NCI-H82 treated with DMSO at 0.1 percent for 48 hours (cell line): ENCODE data around the gene TUBB2A.
"Not testable (repeated sequence)": the region's sequence is repeated elsewhere in the genome, so short reads cannot be mapped to it uniquely, and the experiment has no call there.

Experiments used
- DNase-seq: peaks from one replicate; lab custom pipeline; 2025; ENCODE audit not compliant: unreplicated experiment; lab: John Stamatoyannopoulos, UW

Gene TUBB2A

GRCh38 chr6:3156184-3157130 lies 887 bp downstream of the TUBB2A start:
- not testable (repeated sequence) for DNase-seq

DNA sequence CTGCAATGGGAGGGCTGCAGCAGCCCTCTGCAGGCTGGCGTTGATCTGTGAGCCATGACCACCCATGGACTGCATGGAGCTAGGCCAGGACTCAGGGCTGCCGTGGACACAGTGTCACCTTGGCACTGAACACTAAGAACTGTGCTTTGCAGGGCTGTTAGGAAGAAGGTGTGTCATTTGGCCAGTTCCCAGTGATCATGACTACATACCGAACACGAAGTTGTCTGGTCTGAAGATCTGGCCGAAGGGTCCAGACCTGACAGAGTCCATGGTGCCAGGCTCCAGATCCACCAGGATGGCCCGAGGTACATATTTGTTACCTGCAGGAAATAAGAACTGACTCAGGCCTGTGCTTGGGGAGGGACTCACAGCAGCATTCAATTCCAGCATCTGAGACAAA lies 1.9 kb downstream of the TUBB2A start:
- not testable (repeated sequence) for DNase-seq

- DNase-seq, result no peak
These were observed 4.7 kb downstream of the TUBB2A start for GRCh38 chr6:3152689-3153088.

DNA sequence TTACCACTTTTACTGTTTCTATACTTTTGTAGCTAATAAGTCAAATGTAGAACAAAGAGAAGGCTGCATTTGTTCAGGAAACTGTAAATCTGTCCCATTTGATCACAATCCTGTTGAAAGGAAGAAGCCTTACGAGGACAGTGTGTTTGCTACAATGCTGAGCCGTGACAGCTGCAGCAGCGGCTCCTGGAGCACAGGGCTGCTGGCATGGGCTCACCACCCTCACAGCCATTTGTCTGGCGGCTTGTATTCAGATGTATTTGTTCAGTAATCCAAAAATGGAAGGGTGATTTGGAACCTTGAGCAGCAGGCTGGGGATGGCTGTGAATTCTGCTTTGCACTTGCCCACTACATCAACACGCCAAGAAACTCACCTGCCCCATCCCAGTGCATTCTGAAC lies 5.7 kb downstream of the TUBB2A start:
- no peak for DNase-seq

- no peak for DNase-seq
These were observed 9.2 kb downstream of the TUBB2A start for GRCh38 chr6:3147914-3148757.

DNA sequence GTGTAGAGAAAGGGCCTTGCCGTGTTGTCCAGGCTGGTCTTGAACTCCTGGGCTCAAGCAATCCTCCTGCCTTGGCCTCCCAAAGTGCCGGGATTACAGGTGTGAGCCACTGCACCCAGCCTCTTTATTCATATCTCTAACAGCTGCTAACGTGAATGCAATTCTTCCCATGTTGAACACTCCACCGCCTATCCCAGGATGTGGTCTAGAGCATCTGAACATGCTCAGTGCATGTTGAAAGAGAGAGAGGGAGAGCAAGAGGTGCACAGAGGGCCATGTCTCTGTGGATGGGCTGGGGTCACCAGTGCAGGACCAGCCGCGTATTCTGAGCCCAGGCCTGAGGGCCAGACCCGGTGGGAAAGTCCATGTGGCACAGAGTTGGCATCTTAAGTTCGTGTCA lies 12.8 kb downstream of the TUBB2A start:
- no peak for DNase-seq

DNA sequence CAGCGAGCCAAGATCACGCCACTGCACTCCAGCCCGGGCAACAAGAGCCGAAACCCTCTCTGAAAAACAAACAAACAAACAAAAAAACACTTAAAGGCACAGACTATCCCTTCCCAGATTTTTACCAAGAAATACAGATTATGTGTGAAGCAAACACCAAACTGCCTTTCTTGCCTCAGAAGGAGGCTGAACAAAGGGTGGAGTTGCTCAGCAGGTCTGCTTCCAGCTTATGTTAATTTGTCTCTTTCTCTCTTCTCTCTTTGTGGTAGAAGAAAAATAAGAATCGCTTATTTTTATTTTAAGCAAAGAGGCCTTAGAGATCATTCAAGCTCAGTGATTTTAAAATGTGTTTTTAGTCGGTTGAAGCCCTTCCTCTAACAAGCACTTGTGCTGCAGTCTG lies 14.2 kb downstream of the TUBB2A start:
- no peak for DNase-seq

- DNase-seq, result no peak
These were observed 14.8 kb downstream of the TUBB2A start for GRCh38 chr6:3142536-3142935.

- no peak for DNase-seq
These were observed 17.1 kb downstream of the TUBB2A start for GRCh38 chr6:3140201-3140600.

DNA sequence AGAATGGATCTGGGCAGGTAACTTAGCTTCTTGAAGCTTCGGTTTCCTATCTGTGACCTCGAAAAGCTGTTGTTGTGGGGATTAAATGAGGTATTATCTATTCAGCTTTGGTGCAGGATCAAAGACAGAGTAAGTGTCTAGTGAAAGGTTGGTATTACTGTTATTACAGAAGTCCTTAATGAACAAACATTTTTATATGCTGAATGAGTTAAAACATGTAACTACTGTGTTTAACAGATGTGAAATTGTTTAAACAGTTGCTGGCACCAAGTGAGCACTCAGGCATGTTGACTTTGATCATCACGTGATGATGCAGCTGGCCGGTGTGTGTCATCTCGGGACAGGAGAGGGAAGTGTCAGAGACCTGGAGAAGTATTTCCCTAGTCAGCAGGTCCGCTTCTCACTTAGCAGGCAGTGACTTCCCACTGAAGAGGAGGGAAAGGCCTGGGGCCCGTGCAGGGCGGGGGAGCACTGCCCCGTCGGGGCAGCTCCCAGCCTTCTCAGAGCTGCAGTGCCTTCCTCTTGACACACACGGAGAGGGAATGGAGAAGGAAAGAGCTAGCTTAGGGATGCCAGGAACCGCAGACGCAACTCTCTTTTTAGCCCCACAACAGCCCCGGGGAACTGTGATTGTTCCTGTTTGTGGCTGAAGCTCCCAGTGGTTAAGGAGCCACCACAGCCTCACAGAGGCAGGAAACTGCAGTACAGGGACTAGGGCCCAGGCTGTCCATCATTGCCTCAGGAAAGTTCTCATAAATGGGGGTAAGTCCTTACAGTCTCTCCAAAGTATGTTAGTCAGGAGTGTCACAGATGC lies 18.0 kb downstream of the TUBB2A start:
- DNase-seq, result no peak

- DNase-seq, result no peak
These were observed 19.0 kb downstream of the TUBB2A start for GRCh38 chr6:3138341-3138740.

GRCh38 chr6:3137873-3138272 lies 19.5 kb downstream of the TUBB2A start:
- DNase-seq, result not testable (repeated sequence)

GRCh38 chr6:3137057-3137777 lies 20.1 kb downstream of the TUBB2A start:
- no peak for DNase-seq

GRCh38 chr6:3136292-3137011 lies 20.9 kb downstream of the TUBB2A start:
- no peak for DNase-seq

- no peak for DNase-seq
These were observed 21.6 kb downstream of the TUBB2A start for GRCh38 chr6:3135668-3136291.

- DNase-seq, result no peak
These were observed 23.8 kb downstream of the TUBB2A start for GRCh38 chr6:3133515-3133914.

- DNase-seq, result no peak
These were observed 25.6 kb downstream of the TUBB2A start for GRCh38 chr6:3131695-3132094.

DNA sequence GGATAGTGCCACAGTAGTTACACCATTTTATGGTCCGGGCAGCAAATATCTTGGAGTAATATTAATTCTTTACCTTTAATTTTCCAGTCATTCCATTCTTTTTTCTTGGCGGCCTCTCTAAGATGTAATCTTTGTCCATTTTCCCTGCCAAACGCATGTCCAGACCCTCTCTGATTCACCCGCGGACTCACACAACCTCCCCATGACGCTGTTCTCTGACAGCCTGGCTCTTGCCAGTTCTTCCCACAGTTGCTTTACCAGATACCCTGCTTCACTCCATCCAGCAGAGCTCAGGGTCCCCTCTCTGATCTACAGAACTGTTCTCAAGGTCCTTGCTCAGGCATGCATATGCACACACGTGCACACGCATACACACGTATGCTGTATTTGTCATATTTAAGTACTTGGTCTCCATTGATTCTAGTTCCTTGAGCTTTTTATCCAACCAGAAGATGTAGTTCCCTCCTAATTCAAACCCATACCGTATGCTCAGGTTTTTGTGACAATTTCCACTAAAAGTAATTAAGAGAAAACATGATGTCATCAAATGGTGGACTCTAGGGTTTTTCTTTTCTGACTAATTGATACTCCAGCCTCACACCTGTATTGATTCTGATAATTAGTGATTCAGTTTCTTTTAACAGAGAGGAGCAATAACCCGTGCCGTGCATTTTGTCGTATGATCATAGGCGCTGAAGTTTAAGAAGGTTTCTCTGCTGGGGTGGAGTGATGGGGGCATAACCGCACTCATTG lies 28.8 kb downstream of the TUBB2A start:
- DNase-seq, result no peak

GRCh38 chr6:3125815-3126214 lies 31.5 kb downstream of the TUBB2A start:
- no peak for DNase-seq
